ENCODE measurements around the gene TBC1D5. TPM values are rescaled to one million over a fixed set of nuclear protein-coding genes. Genes with fewer than 3 reads are reported as not detected.
A peak's percentile ranks its signal among the peaks of the same experiment; 100 is the strongest.
"Not testable (repeated sequence)": the region's sequence is repeated elsewhere in the genome, so short reads cannot be mapped to it uniquely, and the experiment has no call there.

Gene TBC1D5
- total RNA-seq, 1 donor from 2014 or later = 52.4 TPM

DNA sequence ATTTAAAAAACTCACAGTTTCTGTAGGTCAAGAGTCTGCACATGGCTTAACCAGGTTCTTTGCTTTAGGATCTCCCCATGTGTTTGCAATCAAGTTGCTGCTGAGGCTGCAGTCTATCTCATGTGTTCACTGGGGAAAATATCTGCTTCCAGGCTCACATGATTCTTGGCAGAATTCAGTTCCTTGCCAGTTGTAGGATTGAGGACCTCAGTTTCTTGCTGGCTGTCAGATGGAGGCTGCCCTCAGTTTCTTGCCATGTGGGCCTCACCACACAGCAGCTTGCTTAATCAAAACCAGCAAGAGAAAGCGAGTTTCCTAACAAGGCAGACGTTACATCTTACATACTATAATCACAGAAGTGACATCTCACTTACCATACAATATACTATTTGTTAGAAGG, 10.0 kb upstream of the TBC1D5 start:
- DNase-seq (ENCODE audit: extremely low read depth, low read depth, low spot score) = no peak

DNA sequence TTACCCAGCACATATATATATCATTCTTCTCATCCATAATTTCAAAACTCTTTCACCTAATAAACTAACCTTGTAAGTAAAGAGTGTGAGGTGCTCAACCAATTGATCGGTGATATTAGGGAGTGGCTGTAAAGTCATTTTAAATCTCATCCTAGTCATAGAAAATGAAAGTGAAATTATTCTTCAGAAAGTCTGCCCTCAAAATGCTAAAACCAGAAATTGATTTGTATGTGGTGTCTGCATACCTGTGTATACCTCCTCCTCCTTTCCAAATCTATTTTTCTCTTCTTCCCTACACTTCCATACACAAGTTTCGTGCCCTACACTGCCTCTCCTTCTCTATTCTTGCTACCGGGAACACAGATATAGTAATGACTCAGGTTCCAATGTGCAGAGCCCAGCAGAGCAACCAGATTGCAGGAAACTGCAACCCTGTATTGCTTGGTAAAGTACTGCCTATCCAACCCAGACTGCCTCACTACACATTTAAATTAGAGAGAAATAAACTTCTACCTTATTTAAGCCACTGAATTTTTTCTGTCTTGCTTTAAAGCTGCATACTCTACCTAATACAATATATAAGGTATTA, 7.4 kb upstream of the TBC1D5 start:
- no peak for DNase-seq (ENCODE audit: extremely low read depth, low read depth, low spot score)

DNA sequence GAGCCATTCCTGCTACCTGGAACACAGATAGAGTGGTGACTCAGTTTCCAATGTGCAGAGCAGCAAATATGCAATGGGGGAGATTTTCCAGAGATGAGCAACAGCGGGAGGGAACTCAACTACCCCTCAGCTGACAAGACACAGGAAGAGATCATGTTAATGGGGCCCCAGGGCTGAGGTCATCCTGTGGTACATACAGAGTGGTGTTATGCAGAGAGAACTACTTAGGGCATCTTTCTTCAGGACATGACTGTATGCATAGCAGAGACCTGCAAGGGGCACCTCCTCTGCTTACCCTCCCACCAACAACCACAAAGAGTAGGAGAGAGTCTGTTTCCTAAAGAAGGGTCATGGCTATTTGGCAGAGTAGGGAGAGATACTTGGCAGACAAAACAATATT, 6.8 kb upstream of the TBC1D5 start:
- DNase-seq (ENCODE audit: extremely low read depth, low read depth, low spot score) = no peak

DNA sequence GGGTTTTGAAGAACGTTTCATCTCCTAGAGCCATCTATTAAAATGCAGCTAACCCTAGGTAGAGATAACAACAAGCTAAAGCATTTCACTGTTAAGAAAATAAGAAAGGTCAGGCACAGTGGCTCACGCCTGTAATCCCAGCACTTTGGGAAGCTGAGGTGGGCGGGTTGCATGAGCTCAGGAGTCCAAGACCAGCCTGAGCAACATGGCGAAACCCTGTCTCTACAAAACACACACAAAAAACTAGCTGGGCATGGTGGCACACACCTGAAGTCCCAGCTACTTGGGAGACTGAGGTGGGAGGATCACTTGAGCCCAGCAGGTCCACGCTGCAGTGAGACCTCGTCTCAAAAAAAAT, 5.4 kb upstream of the TBC1D5 start:
- DNase-seq (ENCODE audit: extremely low read depth, low read depth, low spot score) = no peak

DNA sequence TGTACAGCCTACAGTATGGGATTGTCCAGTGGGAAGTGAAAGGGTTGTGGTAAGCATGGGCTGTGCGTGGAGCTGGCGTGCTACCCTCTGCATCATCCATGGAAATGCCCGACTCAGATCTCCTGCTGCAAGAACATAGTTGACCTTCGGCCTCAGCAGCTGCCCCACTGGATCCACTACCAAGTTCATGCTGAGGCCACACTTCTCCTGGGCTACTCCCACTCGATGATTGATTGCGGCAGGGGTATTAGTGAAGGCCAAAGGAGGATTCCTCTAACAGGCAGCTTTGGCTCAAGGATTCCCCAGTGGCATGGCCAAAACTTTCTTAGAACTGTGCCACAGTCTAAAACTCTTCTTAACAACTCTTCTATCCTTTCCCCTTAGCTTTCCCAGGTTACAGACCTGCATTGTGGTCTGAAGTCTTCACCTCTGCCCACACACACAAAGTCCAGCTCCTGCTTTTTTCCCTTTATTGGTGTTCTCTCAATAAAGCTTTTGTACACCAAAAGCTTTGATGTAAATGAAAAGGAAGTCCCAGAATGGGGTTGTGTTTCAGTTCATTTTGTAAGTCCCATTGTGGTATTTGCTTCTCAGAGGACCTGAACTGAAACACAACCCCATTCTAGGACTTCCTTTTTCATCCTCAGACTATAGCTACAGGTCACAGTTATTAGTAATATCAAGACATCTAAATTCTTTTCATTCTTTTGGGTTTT, 4.9 kb upstream of the TBC1D5 start:
- DNase-seq (ENCODE audit: extremely low read depth, low read depth, low spot score) = no peak

DNA sequence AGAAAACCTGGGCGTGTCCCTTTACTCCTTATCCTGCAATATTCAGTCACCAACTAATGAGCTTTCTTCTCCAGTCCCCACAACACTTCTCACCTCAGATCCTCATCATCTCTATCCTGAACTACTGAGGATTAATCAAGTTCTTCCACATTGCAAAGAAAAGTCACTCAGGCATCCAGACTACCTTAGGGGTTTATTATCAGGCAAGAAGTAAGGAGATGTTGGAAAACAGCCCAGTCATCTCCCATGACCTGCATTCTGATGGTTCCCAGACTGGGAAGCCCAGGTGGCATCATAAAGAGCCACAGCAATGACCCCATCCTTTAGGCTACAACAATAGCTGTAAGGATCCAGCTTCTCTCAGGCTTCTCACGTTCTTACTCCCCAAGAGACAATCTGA, 3.5 kb upstream of the TBC1D5 start:
- no peak for DNase-seq (ENCODE audit: extremely low read depth, low read depth, low spot score)

DNA sequence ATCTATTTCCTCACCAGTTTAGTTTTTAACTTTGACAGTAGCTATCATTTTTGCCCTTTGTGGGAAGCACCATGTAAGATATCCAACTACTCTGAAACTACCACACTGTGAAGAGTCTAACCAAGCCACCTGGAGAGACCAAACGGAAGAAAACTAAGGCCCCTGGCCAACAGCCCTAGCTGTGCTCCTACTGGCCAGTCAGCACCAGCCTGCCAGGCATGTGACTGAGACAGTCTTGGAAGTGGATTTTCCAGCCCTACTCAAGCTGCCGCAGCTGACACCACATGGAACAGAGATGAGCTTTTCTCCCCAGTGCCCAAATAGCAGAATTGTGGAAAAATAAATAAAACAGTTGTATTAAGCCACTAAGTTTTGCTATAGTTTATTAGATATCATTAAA, 2.9 kb upstream of the TBC1D5 start:
- DNase-seq (ENCODE audit: extremely low read depth, low read depth, low spot score) = no peak

DNA sequence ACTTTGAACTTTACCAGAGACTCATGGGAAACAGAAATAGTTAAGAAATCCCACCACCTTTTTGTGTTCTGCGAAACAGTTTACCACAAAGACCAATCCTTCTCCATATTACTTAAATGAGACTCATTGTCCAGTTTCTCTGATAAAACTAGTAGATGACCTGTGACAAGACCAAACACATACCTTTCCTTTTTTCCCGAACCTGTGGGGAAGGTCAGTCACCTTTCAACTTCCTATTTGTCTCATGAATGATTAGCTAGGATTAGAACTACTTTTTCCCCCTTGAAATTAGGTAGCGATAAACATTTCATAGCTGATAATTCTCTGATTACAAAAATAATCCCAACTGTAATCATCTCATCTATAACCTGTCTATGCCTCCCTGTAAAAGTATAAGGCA, 2.3 kb upstream of the TBC1D5 start:
- no peak for DNase-seq (ENCODE audit: extremely low read depth, low read depth, low spot score)

DNA sequence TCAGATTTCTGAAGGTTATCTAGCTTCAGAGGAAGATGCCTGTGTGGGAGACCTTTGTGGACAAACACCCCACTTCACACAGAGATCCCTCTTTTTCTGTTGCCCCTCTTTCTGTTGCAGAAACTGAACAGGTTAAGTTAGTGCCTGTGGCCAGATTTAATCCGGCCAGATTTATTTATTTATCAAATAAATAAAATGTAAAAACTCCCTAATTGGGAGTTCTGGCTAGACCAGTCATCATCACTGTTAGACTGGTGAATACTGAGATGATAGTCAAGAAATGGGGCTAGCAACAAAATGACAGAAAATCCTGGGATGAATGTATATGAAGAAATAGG, 1.2 kb upstream of the TBC1D5 start:
- DNase-seq (ENCODE audit: extremely low read depth, low read depth, low spot score) = no peak

DNA sequence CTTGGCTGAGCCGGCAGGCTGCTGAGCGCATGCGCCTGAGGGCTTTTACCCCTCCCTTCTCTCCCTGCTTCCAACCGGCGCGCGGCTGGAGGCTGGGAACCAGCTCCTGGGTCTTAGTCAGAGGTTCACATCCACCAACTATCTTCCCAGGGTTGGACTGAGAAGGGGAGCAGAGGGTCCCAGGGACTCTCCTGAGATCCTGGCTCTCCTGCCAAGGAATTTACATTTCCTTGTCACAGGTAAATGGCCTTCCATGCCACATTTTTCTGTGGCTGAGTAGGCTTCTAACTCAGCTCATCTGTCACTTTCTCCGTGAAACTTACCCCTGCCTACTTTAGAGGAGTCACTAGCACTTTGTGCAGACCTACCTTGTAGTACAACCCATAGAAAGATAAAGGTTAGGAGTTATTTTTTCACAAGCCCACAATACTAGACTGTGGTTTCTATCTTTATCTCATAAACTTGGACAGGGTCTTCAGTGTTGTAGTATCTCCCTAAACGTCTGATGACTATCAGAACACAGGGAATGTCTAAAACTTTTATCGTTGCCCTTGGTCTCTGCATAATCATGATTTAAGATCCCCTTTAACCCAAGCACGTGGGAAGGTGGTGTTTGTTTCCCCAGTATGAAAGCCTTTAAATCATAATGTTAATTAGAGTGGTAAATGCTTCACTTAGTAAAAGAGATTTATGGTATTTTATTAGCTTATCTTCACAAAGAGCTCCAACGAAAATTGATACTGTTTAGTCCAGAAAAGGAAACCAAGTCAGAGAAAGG, 638 bp upstream of the TBC1D5 start:
- peak; percentile 65 for DNase-seq (ENCODE audit: extremely low read depth, low read depth, low spot score)

DNA sequence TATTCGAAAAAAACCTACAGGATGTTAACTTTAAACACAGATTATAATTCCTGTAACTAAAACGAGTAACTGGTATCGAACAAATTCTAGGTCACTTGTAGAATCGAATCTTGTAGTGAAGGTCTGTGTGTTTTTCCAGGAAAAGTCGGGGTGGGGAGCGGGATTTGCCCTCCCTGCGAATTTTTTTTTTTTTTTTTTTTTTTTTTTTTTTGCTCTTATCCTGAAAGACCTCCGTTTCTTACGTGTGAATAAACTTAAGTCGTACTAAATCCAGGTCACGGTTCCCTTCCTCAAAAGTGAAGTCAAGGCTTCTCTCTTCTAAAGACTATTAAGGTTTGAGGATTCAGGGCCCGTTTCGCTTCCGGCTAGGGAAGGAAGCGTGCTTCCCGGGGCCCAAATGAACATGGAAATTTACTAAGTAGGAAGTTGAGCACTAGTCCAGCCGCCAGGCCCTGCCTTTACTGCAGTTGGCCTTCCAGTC, 770 bp downstream of the TBC1D5 start:
- no peak for DNase-seq (ENCODE audit: extremely low read depth, low read depth, low spot score)

DNA sequence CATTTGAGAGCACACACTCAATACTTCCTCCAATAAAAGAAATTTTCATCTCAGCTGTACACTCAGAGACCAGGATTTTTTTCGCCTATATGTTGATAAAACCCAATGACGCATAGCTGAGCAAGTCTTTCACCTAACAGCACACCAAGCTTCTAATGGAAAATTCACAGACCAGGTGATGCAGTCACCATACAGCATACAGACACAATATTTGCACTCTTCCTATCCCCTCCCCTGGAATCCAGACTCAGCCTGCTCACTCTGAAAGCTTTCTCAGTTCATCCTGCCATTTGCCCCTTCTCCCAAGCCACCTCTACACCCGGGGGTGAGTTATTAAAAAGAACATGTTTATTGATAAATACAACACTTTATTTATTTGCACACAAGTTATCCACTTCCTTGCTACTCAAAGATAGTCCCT, 1.7 kb downstream of the TBC1D5 start:
- no peak for DNase-seq (ENCODE audit: extremely low read depth, low read depth, low spot score)

DNA sequence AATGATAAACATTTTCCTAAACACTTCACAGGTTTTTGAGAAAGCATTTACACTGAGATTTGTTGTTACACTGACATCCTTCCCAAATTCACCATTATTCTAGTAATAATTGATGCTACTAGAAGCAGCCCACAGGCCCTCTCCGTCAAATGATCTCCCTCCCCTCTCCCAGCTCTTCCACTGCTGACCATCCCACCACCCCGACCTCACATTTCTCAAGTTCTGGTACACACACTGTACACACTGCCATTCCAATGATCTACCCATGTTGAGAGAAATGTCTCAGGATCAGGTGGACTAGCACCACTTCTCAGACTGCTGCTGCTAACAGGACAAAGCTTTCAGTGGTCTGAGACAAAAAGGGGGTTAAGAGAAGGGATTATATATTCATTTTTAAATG, 3.5 kb downstream of the TBC1D5 start:
- no peak for DNase-seq (ENCODE audit: extremely low read depth, low read depth, low spot score)

DNA sequence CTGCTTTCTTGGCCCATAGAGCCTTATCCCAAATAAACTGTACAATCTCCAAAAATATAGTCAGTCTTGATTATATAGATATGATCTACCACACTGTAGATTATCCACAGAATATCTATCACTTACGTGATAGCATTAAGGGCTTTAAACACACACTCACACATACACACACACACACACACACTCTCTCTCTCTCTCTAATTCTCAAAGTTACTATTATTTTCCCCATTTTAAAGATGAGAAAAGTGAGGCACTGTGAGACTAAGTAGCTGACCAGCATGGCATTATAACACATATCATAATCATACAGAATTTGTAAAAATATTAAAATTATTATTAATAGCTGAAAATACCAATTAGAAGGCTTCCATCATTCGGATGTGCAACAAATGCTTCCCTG, 4.2 kb downstream of the TBC1D5 start:
- DNase-seq (ENCODE audit: extremely low read depth, low read depth, low spot score) = no peak

DNA sequence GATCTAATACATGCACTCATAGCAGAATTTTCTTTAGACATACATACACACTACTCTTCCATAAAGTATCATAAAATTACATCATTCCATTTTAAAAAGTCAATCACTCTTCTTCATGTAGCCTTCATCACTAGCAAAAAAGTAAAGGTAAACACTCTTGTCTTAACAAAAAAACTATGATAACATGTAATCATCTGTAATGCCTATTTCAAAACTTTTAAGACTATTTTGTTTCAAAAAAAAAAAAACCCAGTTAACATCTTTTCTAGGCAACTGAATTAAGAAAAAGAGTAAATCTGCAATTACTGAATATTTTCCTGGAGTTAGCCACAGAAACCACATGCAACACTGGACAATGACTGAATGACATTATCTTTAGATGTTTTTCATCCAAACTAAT, 4.8 kb downstream of the TBC1D5 start:
- DNase-seq (ENCODE audit: extremely low read depth, low read depth, low spot score) = no peak

DNA sequence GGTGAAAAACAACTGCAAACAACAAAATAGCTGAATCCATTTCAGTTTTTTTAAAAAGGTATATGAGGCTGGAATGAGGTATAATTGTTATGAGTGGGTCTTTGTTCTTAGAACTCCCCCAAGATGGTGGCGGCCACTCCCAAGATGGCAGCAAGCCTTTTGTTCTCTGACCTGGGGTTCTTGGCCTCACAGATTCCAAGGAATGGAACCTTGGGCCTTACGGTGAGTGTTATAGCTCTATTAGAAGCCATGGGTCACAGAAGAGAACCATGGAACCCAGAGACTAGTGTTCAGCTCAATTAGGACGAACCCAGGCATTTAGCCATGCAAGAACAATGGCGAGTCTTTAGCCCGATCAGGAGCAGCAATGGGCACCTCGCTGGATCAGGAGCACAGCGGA, 7.1 kb downstream of the TBC1D5 start:
- not testable (repeated sequence) for DNase-seq (ENCODE audit: extremely low read depth, low read depth, low spot score)

DNA sequence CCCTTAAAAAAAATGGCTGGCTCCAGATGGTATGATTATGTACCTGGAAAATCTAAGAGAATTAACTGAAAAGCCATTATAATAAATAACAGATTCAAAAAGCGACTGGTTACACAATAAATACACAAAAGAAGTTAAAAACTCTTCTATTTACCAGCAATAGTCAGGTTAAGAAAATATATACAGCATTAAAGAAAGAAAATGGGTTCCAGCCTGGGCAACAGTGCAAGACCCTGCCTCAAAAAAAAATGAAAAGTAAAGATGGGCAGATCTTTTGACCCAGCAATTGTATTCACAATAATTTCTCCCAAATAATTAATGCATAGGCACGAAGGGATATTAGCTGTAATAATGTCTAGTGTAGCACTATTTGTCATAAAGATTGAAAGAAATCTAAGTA, 8.7 kb downstream of the TBC1D5 start:
- no peak for DNase-seq (ENCODE audit: extremely low read depth, low read depth, low spot score)

DNA sequence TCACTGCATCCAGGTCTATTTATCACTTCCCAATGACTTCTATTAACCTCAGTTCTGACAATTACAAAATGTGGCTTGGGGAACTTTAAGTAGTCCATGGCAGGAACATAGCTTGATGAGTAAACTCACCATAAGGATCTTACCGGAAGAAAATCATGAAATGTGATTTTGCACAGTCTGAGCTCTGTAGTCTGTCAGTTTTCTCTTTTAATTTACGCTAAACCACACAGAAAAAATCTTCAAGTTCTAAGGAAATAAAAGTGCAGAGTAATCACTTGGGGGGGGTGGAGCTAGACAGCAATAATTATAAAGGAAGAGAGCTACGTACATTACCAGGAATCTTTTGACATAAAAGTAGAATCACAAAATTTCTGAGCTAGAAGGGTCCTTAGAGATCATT, 9.2 kb downstream of the TBC1D5 start:
- no peak for DNase-seq (ENCODE audit: extremely low read depth, low read depth, low spot score)

DNA sequence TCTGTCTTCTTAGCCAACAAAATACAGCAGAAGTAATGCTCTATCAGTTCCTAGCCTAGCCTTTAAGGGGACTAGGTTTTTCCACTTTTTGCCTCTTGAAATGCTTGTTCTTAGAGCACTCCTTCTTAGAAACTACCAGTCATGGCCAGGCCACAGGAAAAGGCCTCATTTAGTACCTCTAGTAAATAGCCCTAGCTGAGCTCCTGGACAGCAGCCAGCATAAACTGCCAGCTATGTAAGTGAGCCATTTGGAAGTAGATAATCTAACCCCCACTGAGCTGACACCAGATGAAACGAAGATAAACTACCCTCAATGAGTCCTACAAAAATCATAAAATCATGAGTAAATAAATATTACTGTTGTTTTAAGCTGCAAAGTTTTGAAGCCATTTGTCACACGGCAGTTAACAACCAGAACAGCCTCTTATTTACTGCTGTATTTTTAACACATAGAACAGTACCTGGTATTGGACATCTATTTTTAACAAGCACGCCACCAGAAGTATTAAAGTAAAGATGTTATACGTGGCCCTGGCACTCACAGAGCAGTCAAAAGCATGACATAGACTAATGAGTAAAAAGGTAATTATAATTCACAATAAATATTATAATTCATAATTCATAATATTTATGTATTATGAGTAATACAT, 12.0 kb downstream of the TBC1D5 start:
- no peak for DNase-seq (ENCODE audit: extremely low read depth, low read depth, low spot score)

DNA sequence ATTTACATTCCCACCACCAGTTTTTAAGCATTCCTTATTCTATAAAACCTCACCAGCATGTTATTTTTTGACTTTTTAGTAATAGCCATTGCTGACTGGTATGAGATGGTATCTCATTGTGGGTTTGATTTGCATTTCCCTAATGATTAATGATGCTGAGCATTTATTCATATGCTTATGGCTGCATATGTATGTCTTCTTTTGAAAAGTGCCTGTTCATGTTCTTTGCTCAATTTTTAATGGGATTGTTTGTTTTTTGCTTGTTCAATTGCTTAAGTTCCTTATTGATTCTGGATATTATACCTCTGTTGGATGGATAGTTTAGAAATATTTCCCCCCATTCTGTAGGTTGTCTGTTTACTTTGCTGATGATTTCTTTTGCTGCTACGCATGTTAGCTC, 16.1 kb downstream of the TBC1D5 start:
- no peak for DNase-seq (ENCODE audit: extremely low read depth, low read depth, low spot score)

DNA sequence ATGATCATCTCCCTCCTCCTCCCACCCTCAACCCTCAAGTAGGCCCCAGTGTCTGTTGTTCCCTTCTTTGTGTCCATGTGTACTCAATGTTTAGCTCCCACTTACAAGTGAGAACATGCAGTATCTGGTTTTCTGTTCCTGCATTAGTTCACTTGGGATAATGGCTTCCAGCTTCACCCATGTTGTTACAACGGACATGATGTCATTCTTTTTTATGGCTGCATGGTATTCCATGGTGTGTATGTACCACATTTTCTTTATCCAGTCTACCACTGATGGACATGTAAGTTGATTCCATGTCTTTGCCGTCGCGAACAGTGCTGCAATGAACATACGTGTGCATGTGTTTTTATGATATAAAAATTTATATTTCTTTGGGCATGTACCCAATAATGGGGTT, 16.6 kb downstream of the TBC1D5 start:
- DNase-seq (ENCODE audit: extremely low read depth, low read depth, low spot score) = not testable (repeated sequence)

DNA sequence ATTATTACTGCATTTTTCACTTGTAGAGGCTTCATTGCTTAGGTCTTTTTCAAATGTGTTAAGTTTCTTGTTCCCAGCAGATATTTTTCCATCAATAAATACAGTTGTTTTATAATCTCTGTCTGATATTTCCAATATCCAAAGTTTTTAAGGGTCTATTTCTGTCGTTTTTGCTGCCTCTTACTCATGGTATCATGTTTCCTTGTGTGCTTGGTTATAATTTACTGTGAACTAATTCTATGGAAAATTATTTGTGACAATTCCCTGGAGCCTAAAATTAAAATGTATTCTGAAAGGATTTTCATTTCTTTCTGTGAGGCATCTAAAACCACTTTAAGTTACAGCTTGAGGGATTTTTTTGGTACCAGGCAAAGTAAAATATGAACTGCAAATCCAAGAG, 17.5 kb downstream of the TBC1D5 start:
- no peak for DNase-seq (ENCODE audit: extremely low read depth, low read depth, low spot score)

Measured in glomerular endothelial cell (primary cell).